Measurements from ENCODE around the gene PDGFC.

GRCh38 chr4:156950948-156951347 is 20.7 kb downstream of the PDGFC start:
- TF ChIP-seq EZH2 (IDR thresholded peaks at IDR 0.05; ENCODE audit: borderline replicate concordance, low read depth, low read length, severe bottlenecking) = no peak
- TF ChIP-seq, protein P1, sequence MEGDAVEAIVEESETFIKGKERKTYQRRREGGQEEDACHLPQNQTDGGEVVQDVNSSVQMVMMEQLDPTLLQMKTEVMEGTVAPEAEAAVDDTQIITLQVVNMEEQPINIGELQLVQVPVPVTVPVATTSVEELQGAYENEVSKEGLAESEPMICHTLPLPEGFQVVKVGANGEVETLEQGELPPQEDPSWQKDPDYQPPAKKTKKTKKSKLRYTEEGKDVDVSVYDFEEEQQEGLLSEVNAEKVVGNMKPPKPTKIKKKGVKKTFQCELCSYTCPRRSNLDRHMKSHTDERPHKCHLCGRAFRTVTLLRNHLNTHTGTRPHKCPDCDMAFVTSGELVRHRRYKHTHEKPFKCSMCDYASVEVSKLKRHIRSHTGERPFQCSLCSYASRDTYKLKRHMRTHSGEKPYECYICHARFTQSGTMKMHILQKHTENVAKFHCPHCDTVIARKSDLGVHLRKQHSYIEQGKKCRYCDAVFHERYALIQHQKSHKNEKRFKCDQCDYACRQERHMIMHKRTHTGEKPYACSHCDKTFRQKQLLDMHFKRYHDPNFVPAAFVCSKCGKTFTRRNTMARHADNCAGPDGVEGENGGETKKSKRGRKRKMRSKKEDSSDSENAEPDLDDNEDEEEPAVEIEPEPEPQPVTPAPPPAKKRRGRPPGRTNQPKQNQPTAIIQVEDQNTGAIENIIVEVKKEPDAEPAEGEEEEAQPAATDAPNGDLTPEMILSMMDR (IDR thresholded peaks at IDR 0.05; ENCODE audit: extremely low read depth in 1 of 2, insufficient read depth in 1 of 2, low read depth in 1 of 2, low read length in 2 of 2) = no peak
- TF ChIP-seq, protein P2, sequence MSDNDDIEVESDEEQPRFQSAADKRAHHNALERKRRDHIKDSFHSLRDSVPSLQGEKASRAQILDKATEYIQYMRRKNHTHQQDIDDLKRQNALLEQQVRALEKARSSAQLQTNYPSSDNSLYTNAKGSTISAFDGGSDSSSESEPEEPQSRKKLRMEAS (IDR thresholded peaks at IDR 0.05; ENCODE audit: insufficient read depth, insufficient read length) = no peak
- TF ChIP-seq POLR2A (IDR thresholded peaks at IDR 0.05; ENCODE audit: low read depth, low read length) = no peak
- no peak for TF ChIP-seq POLR2AphosphoS5 (IDR thresholded peaks at IDR 0.05; ENCODE audit: insufficient read depth, low read depth, low read length)
- no peak for TF ChIP-seq JUN (IDR thresholded peaks at IDR 0.05; ENCODE audit: borderline replicate concordance, insufficient read depth, insufficient read length, low read depth)
- TF ChIP-seq MYC (IDR thresholded peaks at IDR 0.05; ENCODE audit: low read depth, low read length) = no peak

All from endothelial cell of umbilical vein (primary cell).